ENCODE data around the gene ADARB2. TPM values are rescaled to one million over a fixed set of nuclear protein-coding genes. Genes with fewer than 3 reads are reported as not detected.

Gene ADARB2
- total and polyA plus RNA-seq, 10 of the 15 experiments (the other 5 are each of a cell fraction or from before 2014, with no cell fraction given) = 0.02 to 4.1 (median 0.76) TPM

GRCh38 chr10:1527951-1528350 lies 209.4 kb downstream of the ADARB2 start (continued):
- TF ChIP-seq ZBTB4 (CRISPR knock-in tag; IDR thresholded peaks at IDR 0.05) = no peak
- no peak for TF ChIP-seq E4F1 (IDR thresholded peaks at IDR 0.05; ENCODE audit: borderline replicate concordance, partially characterized antibody)
- no peak for TF ChIP-seq RFX5 (IDR thresholded peaks at IDR 0.05; ENCODE audit: low read depth, low read length)
- TF ChIP-seq, protein P1, sequence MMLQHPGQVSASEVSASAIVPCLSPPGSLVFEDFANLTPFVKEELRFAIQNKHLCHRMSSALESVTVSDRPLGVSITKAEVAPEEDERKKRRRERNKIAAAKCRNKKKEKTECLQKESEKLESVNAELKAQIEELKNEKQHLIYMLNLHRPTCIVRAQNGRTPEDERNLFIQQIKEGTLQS (IDR thresholded peaks at IDR 0.05; ENCODE audit: borderline replicate concordance, extremely low read depth, low read depth, low read length) = no peak
- no peak for TF ChIP-seq NR2C1 (IDR thresholded peaks at IDR 0.05)
- TF ChIP-seq JUNB (IDR thresholded peaks at IDR 0.05) = no peak

All from GM12878 (cell line).